CD4-positive, alpha-beta T cell treated with Interferon alpha-2 for 1 hour (primary cell): ENCODE results near the gene KRT10.
"Not testable (repeated sequence)": the region's sequence is repeated elsewhere in the genome, so short reads cannot be mapped to it uniquely, and the experiment has no call there.

Experiments
- DNase-seq, 2 donors: peaks; one replicate each; pipeline ENCODE4 v3.0.0-alpha.2; 2020 to 2022

Gene KRT10

DNA sequence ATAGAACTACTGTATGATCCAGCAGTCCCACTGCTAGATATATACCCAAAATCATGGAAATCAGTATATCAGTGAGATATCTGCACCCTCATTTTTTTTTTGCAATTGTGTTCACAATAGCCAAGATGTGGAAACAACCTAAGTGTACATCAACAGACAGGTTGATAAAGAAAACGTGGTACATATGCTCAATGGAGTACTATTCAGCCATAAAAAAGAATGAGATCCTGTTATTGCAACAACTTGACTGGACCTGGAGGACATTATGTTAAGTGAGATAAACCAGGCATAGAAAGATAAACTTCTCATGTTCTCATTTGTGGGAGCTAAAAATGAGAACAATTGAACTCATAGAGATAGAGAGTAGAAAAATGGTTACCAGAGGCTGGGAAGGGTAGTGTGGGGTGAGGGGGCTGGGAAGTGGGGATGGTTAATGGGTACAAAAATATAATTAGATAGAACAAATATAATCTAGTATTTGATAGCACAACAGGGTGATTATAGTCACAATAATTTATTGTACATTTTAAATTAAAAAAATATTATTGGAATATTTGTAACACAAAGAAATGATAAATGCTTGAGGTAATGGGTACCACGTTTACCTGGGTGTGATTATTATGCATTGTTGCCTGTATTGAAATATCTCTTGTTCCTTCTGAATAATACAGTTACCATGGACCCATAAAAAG is 7.8 kb upstream of the KRT10 start:
- DNase-seq = no peak

- no peak for DNase-seq
Observed at GRCh38 chr17:40828454-40829044, 6.1 kb upstream of the KRT10 start.

DNA sequence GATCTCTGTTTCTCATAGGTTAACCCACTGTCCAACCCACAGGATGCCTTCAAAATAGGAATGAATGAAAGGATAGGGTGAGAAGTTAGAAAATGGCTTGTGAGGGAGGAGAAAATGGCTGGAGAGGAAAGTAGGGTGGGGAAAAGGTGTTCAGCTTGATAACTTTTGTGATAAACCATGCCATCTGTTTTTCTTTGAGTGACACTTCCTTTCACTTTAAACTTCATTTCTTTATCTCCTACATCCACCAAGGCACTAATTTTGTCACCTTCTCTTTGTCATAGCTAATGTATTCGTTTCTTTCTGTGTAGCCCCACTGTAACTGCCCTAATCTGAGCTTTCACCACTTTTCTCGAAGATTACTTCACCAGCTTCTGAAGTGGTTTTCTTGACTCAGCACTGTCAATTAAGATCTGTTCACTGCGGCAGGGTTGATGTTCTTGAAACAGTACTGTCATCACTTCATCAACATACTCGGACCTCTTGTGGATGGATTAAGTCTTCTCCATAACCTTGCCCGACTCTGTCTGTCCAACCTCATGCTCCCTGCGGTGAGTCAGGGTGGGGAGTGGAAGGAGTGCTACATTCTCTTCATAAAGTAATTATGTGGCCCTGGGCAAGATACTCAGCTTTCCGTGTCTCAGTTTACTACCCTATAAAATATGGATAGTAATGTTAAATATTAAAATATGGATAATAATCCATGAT is 5.5 kb upstream of the KRT10 start:
- DNase-seq = no peak

GRCh38 chr17:40825599-40825998 is 3.2 kb upstream of the KRT10 start:
- no peak for DNase-seq

DNA sequence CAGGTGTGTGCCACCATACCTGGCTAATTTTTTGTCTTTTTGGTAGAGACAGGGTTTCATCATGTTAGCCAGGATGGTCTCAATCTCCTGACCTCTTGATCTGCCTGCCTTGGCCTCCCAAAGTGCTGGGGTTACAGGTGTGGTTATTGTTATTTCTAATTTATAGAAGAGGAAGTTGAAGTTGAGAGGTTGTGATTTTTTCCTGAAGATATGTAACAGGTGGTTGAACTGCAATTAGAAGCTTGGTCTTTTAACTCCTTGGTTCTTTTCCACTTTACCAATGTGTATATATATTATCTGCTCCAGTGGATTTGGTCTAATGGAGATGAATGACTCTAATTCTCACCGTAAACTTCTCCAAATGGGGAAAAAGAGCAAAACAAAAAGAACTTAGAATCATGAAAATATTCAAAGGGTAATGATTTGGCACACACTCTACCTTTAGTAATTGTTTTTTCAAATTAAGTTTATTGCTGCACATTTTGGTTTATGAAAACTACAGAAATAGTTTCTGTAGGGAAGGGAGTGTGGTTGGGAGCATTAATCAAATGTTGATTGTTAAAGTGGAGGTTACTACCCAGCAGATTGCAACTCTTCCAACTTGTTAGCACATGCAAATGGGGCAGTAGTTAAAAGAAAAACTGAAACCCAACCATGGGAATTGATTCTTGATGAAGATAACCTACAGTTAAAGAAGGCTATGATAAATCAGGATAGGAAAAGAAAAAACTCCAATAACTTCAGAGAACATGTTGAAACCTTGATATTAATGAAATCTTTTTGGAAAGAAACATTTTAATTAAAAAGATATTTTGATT is 1.8 kb upstream of the KRT10 start:
- DNase-seq = no peak

GRCh38 chr17:40821536-40821935 is 878 bp downstream of the KRT10 start:
- DNase-seq = no peak

DNA sequence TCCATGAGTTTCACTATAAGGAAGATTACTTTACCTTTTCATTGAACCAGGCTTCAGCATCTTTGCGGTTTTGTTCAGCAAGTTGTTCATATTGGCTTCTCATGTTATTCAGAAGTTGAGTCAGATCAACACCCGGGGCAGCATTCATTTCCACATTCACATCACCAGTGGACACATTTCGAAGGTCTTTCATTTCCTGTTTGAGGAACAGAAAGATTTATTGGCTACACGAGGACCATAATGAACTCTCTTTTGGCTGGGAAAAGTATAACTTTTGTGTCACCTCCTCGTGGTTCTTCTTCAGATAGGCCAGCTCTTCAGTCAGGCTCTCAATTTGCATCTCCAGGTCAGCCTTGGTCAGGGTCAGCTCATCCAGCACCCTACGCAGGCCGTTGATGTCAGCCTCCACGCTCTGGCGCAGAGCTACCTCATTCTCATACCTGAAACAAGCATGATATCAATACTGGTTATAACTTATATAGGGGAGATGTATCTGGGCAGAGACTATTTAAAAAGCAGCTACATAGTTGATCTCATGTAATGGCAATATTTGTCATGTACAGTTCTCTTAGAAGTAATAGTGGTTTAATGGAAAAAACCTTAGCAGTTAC is 2.1 kb downstream of the KRT10 start:
- no peak for DNase-seq

- DNase-seq = no peak
Observed at GRCh38 chr17:40819528-40820125, 2.8 kb downstream of the KRT10 start.

- DNase-seq = peak; percentile 83 to 90
Observed at GRCh38 chr17:40818733-40819527, 3.5 kb downstream of the KRT10 start.

DNA sequence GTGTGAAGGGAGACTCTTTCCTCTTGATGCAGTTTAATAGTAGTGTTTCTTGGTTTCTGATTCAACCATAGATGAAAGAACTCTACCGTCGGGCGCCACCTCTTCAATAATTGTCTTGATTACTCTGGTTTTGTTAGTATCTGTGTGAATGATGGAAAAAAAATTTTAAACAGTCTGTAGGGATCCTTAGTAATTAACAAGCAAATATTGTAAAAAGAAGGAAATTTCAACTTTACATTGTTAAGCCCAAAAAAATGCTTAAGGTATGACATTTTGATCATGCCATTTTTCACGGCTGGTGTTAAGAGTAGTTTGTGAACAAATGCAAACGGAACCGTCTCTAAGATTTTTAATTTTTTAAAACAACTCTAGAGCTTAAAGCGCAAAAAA is 4.1 kb downstream of the KRT10 start:
- peak in 1 of 2 donors; percentile 7 for DNase-seq

- DNase-seq = no peak
Observed at GRCh38 chr17:40817103-40817682, 5.2 kb downstream of the KRT10 start.

- no peak for DNase-seq
Observed at GRCh38 chr17:40816569-40816968, 5.8 kb downstream of the KRT10 start.

DNA sequence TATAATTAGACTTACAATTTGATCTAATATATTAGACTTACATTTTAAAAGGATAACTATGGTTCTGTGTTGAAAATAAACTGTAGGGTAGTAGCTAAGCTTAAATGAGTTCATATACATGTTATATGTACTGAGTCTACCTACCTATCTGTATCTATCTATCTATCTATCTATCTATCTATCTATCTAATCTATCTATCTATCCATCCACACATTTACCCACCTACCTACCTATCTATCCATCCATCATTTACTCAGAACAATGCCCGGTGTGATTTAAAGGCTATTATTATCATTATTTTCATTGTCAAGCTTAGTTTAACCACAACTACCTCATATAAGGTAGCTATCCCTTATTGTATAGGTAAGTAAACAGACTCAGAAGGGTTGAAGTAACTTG is 7.0 kb downstream of the KRT10 start:
- DNase-seq = no peak

- DNase-seq = not testable (repeated sequence)
Observed at GRCh38 chr17:40814657-40815056, 7.8 kb downstream of the KRT10 start.

DNA sequence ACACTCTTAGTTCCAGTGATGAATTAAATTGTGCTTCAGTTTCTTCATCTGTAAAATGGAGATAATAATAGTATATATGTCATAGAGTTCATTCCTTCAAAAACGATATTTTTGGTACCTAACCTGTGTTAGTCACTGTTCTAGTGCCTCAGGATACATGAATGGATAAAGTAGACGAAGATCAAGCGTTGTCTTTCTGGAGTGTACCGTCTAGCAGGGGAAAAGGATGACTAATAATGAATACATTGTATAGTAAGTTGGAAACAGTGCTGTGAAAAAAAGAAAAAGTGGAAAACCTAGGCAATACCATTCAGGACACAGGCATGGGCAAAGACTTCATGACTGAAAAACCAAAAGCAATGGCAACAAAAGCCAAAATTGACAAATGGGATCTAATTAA is 8.6 kb downstream of the KRT10 start:
- no peak for DNase-seq

DNA sequence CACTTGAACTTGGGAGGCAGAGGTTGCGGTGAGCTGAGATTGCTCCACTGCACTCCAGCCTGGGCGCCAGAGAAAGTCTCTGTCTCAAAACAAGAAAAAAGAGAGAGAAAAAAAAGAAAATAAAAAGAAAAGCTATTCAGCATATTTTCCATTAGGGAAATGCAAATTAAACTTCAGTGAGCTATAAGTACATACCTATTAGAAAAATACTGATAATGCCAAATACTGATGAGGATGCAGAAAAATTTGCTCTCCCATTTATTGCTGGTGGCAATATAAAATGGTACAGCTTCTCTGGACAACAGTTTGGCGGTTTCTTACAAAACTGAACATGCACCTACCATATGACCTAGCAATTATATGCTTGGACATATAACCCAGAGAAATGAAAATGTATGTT is 9.8 kb downstream of the KRT10 start:
- no peak for DNase-seq

DNA sequence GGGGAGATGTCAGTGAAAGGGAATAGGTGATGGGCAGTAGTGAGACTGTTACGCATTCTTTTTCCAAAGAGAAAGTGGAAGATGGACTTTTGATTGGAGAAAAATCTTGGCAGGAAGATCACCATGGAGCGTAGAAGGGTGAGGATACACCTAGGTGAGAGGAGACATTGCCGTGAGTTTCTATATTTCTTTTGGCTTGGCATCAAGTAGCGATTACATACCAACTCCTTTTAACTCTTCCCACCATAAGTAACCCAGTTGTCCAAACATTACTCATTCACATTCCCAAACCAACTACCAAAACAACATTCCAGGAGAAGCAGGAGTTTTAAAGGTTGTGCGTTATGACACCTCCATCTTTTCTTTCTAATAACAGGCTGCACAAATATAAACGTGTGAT is 11.9 kb downstream of the KRT10 start:
- no peak for DNase-seq

DNA sequence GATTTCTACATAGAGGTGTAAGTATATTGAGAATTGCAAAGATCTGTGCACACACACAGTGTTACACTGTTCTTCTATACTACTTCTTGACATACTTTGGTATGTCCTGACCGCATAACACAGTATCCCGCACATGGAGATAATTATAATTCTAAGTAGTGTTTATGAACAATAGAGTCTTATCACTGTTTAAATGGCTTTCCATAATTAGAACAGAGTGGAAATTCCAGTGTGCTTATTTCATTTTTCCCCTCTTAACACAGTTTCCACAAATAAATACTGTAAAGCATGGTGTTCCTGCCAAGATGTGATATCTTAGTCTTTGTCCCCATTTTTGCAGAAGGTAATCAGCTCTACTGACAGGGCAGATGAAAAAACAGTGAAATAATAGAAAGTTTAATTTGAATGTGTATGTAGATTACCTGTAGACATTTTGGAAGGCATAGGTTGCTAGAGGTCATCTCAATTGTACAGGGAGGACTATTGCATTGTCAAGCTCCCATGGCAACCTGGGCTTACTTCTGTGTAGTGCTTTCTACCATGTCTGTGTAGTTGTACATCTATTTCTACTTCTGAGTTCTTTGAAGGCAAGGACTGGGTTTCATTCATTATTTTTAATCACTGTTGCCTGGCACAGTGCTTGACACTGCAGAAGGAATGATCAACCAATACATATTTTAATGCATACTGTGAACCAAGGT is 12.5 kb downstream of the KRT10 start:
- DNase-seq = no peak

DNA sequence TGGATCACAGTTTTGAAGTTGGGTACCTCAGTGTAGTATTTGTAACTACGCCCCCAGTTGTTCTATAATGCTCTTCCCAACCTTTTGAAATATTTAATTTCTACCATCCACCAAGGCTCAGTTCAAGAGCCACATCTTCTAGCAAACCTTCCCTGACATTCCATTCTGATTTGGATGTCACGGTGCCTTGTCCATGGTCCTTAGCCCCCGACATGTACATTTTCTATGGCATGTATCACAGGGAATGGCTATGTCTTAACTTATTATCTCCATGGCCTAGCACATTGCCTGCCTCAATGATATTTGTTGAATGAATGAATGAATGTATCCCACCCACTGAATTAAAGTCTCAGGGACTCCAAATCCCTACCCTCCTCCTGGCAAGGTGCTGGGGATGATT is 16.3 kb downstream of the KRT10 start:
- DNase-seq = no peak

DNA sequence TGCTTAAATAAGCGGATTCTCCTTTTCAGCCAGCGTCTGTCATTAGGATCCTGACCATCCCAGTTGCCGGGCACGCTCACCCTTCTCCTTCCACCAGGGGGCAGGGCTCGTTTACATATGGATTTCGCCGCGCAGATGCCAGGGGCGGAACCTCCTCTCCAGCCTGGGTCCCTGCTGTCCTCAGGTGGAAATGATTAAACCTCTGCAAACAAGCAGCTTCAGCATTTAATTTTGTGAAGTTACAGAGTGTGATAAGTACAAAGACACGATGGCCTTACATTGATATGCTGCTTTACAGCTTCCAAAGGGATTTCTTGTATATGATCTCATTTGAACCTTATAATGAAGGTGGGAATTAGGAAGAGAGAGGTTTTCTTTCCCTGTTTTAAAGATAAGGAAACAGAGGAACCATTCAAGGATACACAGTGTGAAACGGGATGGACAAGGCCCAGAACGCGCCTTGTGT is 18.8 kb downstream of the KRT10 start:
- peak; percentile 70 to 77 for DNase-seq

DNA sequence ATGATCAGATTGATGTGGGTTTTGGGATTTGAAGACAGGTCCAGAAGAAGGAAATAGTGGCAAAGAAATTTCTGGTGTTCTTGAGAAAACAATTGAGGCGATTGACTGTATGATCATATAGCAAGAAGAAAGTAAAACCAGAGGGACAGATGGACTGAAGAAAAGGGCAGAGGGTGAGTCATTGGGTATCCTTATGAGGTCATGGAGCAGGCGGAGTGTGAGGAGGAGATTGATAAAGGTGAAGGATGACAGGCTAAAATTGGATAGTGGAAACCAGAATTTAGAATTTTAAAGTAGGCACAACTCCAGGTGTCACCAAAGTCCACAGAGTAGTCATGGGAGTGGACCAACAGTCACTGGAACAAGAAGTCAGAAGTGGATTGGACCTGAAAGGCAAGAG is 21.3 kb downstream of the KRT10 start:
- DNase-seq = no peak
